K562 (cell line): Measurements from ENCODE around the gene SLC9C2. TPM values are rescaled to one million over a fixed set of nuclear protein-coding genes. Genes with fewer than 3 reads are reported as not detected.

Source experiments
- ATAC-seq: fragments of 200-7000 bp; cut with Tn5 transposase; 3 replicates; pipeline ENCODE4 v1.9.1; 2020; ENCODE audit warnings: moderate library complexity
- BruUV-seq: library from RNA; stranded (reverse); fragments of 400-500 nt; replicated peaks from 2 replicates; lab custom pipeline; 2021; lab: Mats Ljungman, UMichigan
- CTCF ChIA-PET: fragments of 300-600 bp; formaldehyde crosslinking; extraction: SDS; loops from one replicate; lab custom pipeline; 2021; ENCODE audit warnings: low intra/inter-chr PET ratio; lab: Yijun Ruan, JAX
- POLR2A ChIA-PET: fragments of 300-600, 350-650 bp; sonication (Branson Sonifier 250); formaldehyde crosslinking; extraction: SDS; loops from one replicate; lab custom pipeline; 2021; ENCODE audit warnings: antibody characterized with exemption, inconsistent platforms; lab: Yijun Ruan, JAX
- DNase-seq, 4 experiments: peaks; one replicate each; pipeline versions ENCODE4 v3.0.0 to v3.0.0-alpha.2; 2011 to 2018; ENCODE audit warnings: low spot score in 3 of 4, mixed read lengths in 3 of 4; ENCODE audit errors: extremely low read depth in 1 of 4
- FAIRE-seq: peaks from 2 replicates; lab custom pipeline; 2011; peaks lifted over from hg19 to GRCh38; lab: Jason Lieb, UNC
- H2AFZ ChIP-seq: 2 replicates; pipeline ENCODE4 v1.6.0; 2011; ENCODE audit warnings: low read depth, low read length, control low read depth, inconsistent platforms
- H3K27ac ChIP-seq: fragments of 200-600 bp; 3 replicates; pipeline ENCODE4 v1.8.0; 2011; ENCODE audit warnings: low read depth, mild to moderate bottlenecking, control low read depth, inconsistent platforms, low read length, moderate library complexity, mixed read lengths; ENCODE audit errors: extremely low read depth
- H3K27me3 ChIP-seq, 2 experiments: fragments of 300-600 bp in 1 of 2; 2 replicates in 1 of 2; 3 replicates in 1 of 2; pipeline versions ENCODE4 v1.6.0 to v1.8.0; 2011; ENCODE audit warnings: inconsistent platforms in 2 of 2, low read length in 2 of 2, mild to moderate bottlenecking in 1 of 2, mixed read lengths in 1 of 2, moderate library complexity in 1 of 2; ENCODE audit not compliant: control insufficient read depth in 2 of 2, insufficient read depth in 2 of 2
- H3K36me3 ChIP-seq: fragments of 300-600 bp; 3 replicates; pipeline ENCODE4 v1.8.0; 2011; ENCODE audit warnings: mild to moderate bottlenecking, low read length, inconsistent platforms; ENCODE audit not compliant: control insufficient read depth, insufficient read depth
- H3K4me1 ChIP-seq, 2 experiments: fragments of 200-600 bp in 1 of 2; replicated peaks in 1 of 2; 2 replicates in 1 of 2; 3 replicates in 1 of 2; pipeline versions ENCODE4 v1.5.1 to v1.8.0; 2011; ENCODE audit warnings: inconsistent platforms in 2 of 2, low read length in 2 of 2, mild to moderate bottlenecking in 1 of 2, mixed read lengths in 1 of 2, moderate library complexity in 1 of 2; ENCODE audit not compliant: control insufficient read depth in 2 of 2, insufficient read depth in 2 of 2
- H3K4me2 ChIP-seq: 2 replicates; pipeline ENCODE4 v1.6.1; 2011; ENCODE audit warnings: low read length, control low read depth, inconsistent platforms, mixed read lengths; ENCODE audit not compliant: insufficient read depth
- H3K4me3 ChIP-seq: fragments of 200-600 bp; sonication (generic), shearing (Covaris generic); 2 replicates; pipeline ENCODE4 v1.5.1; 2016; ENCODE audit warnings: control low read depth, inconsistent platforms
- H3K79me2 ChIP-seq: fragments of 200-600 bp; 3 replicates; pipeline ENCODE4 v1.8.0; 2011; ENCODE audit warnings: low read length, inconsistent platforms; ENCODE audit not compliant: control insufficient read depth, insufficient read depth
- H3K9ac ChIP-seq, 2 experiments: 2 replicates each; pipeline versions ENCODE4 v1.6.0 to v1.6.1; 2011; ENCODE audit warnings: low read depth in 2 of 2, low read length in 2 of 2, control low read depth in 1 of 2, inconsistent platforms in 1 of 2, mild to moderate bottlenecking in 1 of 2, mixed read lengths in 1 of 2; ENCODE audit not compliant: insufficient read depth in 1 of 2
- H3K9me1 ChIP-seq: one replicate; pipeline ENCODE4 v1.6.0; 2011; ENCODE audit warnings: inconsistent platforms, mild to moderate bottlenecking, low read length, moderate library complexity; ENCODE audit not compliant: control insufficient read depth, insufficient read depth
- H3K9me3 ChIP-seq: replicated peaks from 2 replicates; pipeline ENCODE4 v1.5.1; 2011; ENCODE audit warnings: low read depth, low read length, inconsistent platforms; ENCODE audit not compliant: control insufficient read depth, insufficient read depth
- H4K20me1 ChIP-seq: replicated peaks from 2 replicates; pipeline ENCODE4 v1.6.1; 2011; ENCODE audit warnings: low read length, inconsistent platforms, mixed read lengths; ENCODE audit not compliant: control insufficient read depth, insufficient read depth
- CTBP1 ChIP-seq: fragments of 450-650 bp; IDR thresholded peaks from 2 replicates; pipeline ENCODE4 v1.6.1; 2016; ENCODE audit warnings: borderline replicate concordance
- DPF2 ChIP-seq: fragments of 450-650 bp; IDR thresholded peaks from 2 replicates; pipeline ENCODE4 v1.6.1; 2016
- ESRRA ChIP-seq: fragments of 450-650 bp; IDR thresholded peaks from 2 replicates; pipeline ENCODE4 v1.6.1; 2014; ENCODE audit warnings: low read depth, mild to moderate bottlenecking, moderate library complexity, borderline replicate concordance
- FOXJ2 ChIP-seq: fragments of 200-800 bp; sonication (Bioruptor generic); IDR thresholded peaks from 2 replicates; pipeline ENCODE4 v1.6.1; 2016; ENCODE audit warnings: missing genetic modification characterization, missing compliant biosample characterization
- MYNN ChIP-seq, 2 experiments: sonication (generic); formaldehyde crosslinking in 1 of 2; IDR thresholded peaks; 2 replicates each; pipeline versions ENCODE4 v1.5.0 to v1.6.1; 2016 to 2020; ENCODE audit warnings: antibody characterized with exemption in 1 of 2, missing genetic modification reagents in 1 of 2
- NR2C2 ChIP-seq, 2 experiments: fragments of 200-800 bp in 1 of 2; sonication (Bioruptor generic) in 1 of 2; sonication (generic) in 1 of 2; formaldehyde crosslinking in 1 of 2; IDR thresholded peaks; 2 replicates each; pipeline versions ENCODE4 v1.6.1 to v1.8.0; 2016 to 2022; ENCODE audit warnings: mild to moderate bottlenecking in 1 of 2, missing compliant biosample characterization in 1 of 2, missing genetic modification characterization in 1 of 2, missing genetic modification reagents in 1 of 2
- POLR2G ChIP-seq: fragments of 200-400 bp; formaldehyde crosslinking; IDR thresholded peaks from 2 replicates; pipeline ENCODE4 v1.6.1; 2017; ENCODE audit warnings: low read depth, mild to moderate bottlenecking, antibody characterized with exemption, low read length, moderate library complexity
- RFX1 ChIP-seq: fragments of 450-650 bp; IDR thresholded peaks from 2 replicates; pipeline ENCODE4 v1.6.1; 2016; ENCODE audit warnings: mild to moderate bottlenecking, moderate library complexity
- ZNF668 ChIP-seq: fragments of 250-450 bp; sonication (Bioruptor Pico); IDR thresholded peaks from 2 replicates; pipeline ENCODE4 v1.8.0; 2022; ENCODE audit warnings: mild to moderate bottlenecking, inconsistent platforms
- WGBS: fragments of 100-300 bp; shearing (Covaris generic); methylation state at CpG from one replicate; pipeline ENCODE4 v1.1.6; 2016; ENCODE audit warnings: low coverage, mixed read lengths; ENCODE audit not compliant: insufficient coverage; ENCODE audit errors: missing lambda C conversion rate; 5-methylcytosine and 5-hydroxymethylcytosine counted together
- in situ Hi-C: fragments of 300-500 bp; cut with MboI; formaldehyde crosslinking; loops from 4 replicates; pipeline ENCODE4 v1.15.0; 2018; ENCODE audit warnings: inconsistent platforms, mixed read lengths
- intact Hi-C: fragments of 100-400 bp; cut with micrococcal nuclease; formaldehyde crosslinking; loops from 2 replicates; pipeline ENCODE4 v1.14.2; 2022
- polyA plus RNA-seq, 8 experiments: library from polyadenylated mRNA; depleted of rRNA in 4 of 8; stranded (reverse) in 5 of 8; unstranded in 3 of 8; fragments of >200 nt; fragmentation: Nextera tagmentation in 2 of 8; fragmentation: Illumina TruSeq in 1 of 8; extraction: Ambion mirVana in 2 of 8; extraction: Trizol in 1 of 8; gene quantifications; 2 replicates each; pipeline versions ENCODE4 v1.2.1 to v1.2.3, GENCODE V29; 2011 to 2014; ENCODE audit warnings: inconsistent platforms in 1 of 8, missing spikeins in 1 of 8
- total RNA-seq, 7 experiments: library from RNA; depleted of rRNA in 6 of 7; stranded (reverse); fragments of >200 nt in 6 of 7; fragmentation: Illumina TruSeq in 2 of 7; extraction: Trizol in 2 of 7; gene quantifications; 2 replicates each; pipeline versions ENCODE4 v1.2.1 to v1.2.3, GENCODE V29; 2011 to 2021; ENCODE audit warnings: low replicate concordance in 1 of 7
- TF ChIP-seq, protein P1 (sequence below): sonication (generic); IDR thresholded peaks from 2 replicates; pipeline ENCODE4 v1.6.1; 2016
- TF ChIP-seq, protein P2 (sequence below), 2 experiments: fragments of 450-650 bp; formaldehyde crosslinking in 1 of 2; IDR thresholded peaks; 2 replicates each; pipeline versions ENCODE4 v1.4.0 to v1.6.1; 2014 to 2020; ENCODE audit warnings: mild to moderate bottlenecking in 2 of 2, borderline replicate concordance in 1 of 2, low read depth in 1 of 2

SLC9C2 gene
- total and polyA plus RNA-seq, 9 of the 15 experiments (the other 6 are each of a cell fraction or from before 2014, with no cell fraction given): 0.11 to 0.22 (median 0.15) TPM; not detected in 5

DNA sequence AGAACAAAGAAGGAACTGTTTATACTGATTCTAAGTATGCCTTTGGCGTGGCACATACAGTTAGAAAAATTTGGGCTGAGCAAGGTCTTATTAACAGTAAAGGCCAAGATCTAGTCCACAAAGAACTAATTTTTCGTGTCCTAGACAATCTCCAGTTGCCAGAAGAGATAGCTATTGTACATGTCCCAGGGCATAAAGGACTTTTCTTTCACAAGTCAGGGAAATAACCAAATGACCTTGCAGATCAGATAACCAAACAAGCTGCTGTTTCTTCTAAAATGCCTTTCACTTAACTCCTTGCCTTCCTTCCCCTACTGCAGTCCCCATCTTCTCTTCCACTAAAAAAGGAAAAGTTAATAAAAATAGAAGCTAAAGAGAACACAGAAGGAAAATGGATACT is 36.2 kb upstream of the SLC9C2 start:
- Histone ChIP-seq H3K79me2 (no peaks in the 10 kb centered on the region), H3K9me3 (no peaks in the 10 kb centered on the region; the same call in 1 of the 2 replicates), H3K9ac (no peak overlapping the region), H3K27me3 (no peaks in the 10 kb centered on the region), H3K4me3 (no peak overlapping the region), H3K36me3 (no peaks in the 10 kb centered on the region), H3K9me1 (no peaks in the 10 kb centered on the region), H2AFZ (peak overlapping the region; percentile 62), H3K4me1 (peaks cover 0 to 3% of the 10 kb centered on the region in 2 experiments; a peak in 2 of 5 replicates), H3K4me2 (no peak overlapping the region; the same call in 1 of the 2 replicates), H4K20me1 (no peaks in the 10 kb centered on the region)
- peak in 1 of 4 experiments; percentile 28 for DNase-seq
- intact Hi-C loops: no loop called here
- in situ Hi-C loops: no loop called here
- FAIRE-seq: no peak
- 11% methylated on average over 2 of the region's 2 CpGs for WGBS
- POLR2A ChIA-PET: interaction anchor here (0.5 to 2.1 kb wide), 7 partner anchors 14 to 179 kb away, joined by 3 to 9 read pairs (median 3); no protein-coding TSS in a partner anchor
- ATAC-seq: peak; percentile 42
- TF ChIP-seq FOXJ2: peak; percentile 61
- peak; percentile 35 for TF ChIP-seq RFX1
- TF ChIP-seq ESRRA: peak; percentile 33; the same call in 1 of the 2 replicates
- no peak for TF ChIP-seq NR2C2 (CRISPR knock-in tag; IDR thresholded peaks at IDR 0.05)
- TF ChIP-seq NR2C2 (tag; IDR thresholded peaks at IDR 0.05): peak; percentile 37; the same call in 1 of the 2 replicates
- no peak for TF ChIP-seq CTBP1
- TF ChIP-seq DPF2: peak; percentile 34; the same call in 1 of the 2 replicates
- no peak for TF ChIP-seq POLR2G
- peak; percentile 69; the same call in 1 of the 2 replicates for TF ChIP-seq MYNN (IDR thresholded peaks at IDR 0.05)
- no peak for TF ChIP-seq MYNN (CRISPR knock-in tag; IDR thresholded peaks at IDR 0.05)
- no peak for TF ChIP-seq ZNF668 (CRISPR knock-in tag)
- TF ChIP-seq, protein P1, sequence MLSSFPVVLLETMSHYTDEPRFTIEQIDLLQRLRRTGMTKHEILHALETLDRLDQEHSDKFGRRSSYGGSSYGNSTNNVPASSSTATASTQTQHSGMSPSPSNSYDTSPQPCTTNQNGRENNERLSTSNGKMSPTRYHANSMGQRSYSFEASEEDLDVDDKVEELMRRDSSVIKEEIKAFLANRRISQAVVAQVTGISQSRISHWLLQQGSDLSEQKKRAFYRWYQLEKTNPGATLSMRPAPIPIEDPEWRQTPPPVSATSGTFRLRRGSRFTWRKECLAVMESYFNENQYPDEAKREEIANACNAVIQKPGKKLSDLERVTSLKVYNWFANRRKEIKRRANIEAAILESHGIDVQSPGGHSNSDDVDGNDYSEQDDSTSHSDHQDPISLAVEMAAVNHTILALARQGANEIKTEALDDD: 0 out of 2 replicates have a peak, but pooled peaks have one; percentile 40
- TF ChIP-seq, protein P2, sequence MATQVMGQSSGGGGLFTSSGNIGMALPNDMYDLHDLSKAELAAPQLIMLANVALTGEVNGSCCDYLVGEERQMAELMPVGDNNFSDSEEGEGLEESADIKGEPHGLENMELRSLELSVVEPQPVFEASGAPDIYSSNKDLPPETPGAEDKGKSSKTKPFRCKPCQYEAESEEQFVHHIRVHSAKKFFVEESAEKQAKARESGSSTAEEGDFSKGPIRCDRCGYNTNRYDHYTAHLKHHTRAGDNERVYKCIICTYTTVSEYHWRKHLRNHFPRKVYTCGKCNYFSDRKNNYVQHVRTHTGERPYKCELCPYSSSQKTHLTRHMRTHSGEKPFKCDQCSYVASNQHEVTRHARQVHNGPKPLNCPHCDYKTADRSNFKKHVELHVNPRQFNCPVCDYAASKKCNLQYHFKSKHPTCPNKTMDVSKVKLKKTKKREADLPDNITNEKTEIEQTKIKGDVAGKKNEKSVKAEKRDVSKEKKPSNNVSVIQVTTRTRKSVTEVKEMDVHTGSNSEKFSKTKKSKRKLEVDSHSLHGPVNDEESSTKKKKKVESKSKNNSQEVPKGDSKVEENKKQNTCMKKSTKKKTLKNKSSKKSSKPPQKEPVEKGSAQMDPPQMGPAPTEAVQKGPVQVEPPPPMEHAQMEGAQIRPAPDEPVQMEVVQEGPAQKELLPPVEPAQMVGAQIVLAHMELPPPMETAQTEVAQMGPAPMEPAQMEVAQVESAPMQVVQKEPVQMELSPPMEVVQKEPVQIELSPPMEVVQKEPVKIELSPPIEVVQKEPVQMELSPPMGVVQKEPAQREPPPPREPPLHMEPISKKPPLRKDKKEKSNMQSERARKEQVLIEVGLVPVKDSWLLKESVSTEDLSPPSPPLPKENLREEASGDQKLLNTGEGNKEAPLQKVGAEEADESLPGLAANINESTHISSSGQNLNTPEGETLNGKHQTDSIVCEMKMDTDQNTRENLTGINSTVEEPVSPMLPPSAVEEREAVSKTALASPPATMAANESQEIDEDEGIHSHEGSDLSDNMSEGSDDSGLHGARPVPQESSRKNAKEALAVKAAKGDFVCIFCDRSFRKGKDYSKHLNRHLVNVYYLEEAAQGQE (IDR thresholded peaks at IDR 0.05; ENCODE audit: borderline replicate concordance): no peak
- TF ChIP-seq, protein P2 (CRISPR knock-in tag; IDR thresholded peaks at IDR 0.05; ENCODE audit: low read depth): no peak
- TF ChIP-seq, all 486 proteins: peak for 7
- BruUV-seq: no TSS peak
- CTCF ChIA-PET: no interaction called here
- no peak overlapping the region for H3K27ac ChIP-seq
